Measurements from ENCODE around the gene REEP3. TPM values are rescaled to one million over a fixed set of nuclear protein-coding genes. Genes with fewer than 3 reads are reported as not detected.

The REEP3 gene
- total RNA-seq, 4 donors from 2014 or later = 11.6 to 67.1 (median 44.0) TPM

DNA sequence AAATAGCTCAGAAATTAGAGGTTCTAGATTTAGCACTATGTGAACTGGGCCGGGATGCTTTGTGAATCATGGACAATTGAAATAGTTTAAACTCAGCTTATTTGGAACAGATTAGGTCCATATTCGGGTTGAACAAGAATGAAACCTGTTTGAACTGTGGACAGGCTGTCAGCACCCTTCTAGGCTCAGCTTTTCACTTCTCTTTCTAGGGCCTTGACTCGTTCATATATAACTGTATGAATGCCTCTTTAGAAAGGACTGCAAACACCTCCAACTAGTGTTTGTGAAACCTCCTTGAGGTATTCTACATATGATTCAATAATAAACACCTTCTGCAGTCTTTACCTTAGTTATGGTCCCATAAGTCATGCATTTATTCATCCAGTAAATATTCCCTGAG, 115.6 kb downstream of the REEP3 start:
- no peak overlapping the region for H3K4me3 ChIP-seq
- no peaks in the 10 kb centered on the region for H3K36me3 ChIP-seq
- TF ChIP-seq POLR2A (IDR thresholded peaks at IDR 0.05) = no peak
- TF ChIP-seq, protein P1, sequence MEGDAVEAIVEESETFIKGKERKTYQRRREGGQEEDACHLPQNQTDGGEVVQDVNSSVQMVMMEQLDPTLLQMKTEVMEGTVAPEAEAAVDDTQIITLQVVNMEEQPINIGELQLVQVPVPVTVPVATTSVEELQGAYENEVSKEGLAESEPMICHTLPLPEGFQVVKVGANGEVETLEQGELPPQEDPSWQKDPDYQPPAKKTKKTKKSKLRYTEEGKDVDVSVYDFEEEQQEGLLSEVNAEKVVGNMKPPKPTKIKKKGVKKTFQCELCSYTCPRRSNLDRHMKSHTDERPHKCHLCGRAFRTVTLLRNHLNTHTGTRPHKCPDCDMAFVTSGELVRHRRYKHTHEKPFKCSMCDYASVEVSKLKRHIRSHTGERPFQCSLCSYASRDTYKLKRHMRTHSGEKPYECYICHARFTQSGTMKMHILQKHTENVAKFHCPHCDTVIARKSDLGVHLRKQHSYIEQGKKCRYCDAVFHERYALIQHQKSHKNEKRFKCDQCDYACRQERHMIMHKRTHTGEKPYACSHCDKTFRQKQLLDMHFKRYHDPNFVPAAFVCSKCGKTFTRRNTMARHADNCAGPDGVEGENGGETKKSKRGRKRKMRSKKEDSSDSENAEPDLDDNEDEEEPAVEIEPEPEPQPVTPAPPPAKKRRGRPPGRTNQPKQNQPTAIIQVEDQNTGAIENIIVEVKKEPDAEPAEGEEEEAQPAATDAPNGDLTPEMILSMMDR (IDR thresholded peaks at IDR 0.05) = no peak
- no peak for DNase-seq
- no peaks in the 10 kb centered on the region for H3K27me3 ChIP-seq
- no peaks in the 10 kb centered on the region for H3K4me1 ChIP-seq
- H3K9me3 ChIP-seq = no peaks in the 10 kb centered on the region
- H3K27ac ChIP-seq = no peak overlapping the region

DNA sequence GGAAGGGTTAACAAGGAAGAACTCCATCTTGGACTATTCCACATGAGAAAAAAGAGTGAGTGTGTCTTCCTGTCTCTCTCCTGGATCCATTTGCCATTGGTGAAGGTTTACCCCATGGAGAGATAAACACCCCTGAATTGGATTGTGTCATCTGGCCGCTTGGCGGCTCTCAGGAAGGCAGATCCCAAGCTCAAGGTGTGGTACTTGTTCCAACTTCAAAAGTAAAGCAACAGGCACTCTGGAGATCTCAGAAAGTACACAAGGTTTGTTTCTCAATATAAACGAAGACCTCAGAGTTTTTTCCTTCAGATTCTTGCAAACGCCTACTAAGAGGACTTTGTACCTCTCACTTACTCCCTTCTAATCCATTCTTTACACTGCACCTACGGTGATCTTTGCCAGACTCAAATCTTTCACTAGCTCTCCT, 116.7 kb downstream of the REEP3 start:
- Histone ChIP-seq H3K36me3 (no peaks in the 10 kb centered on the region), H3K4me3 (no peak overlapping the region), H3K9me3 (no peaks in the 10 kb centered on the region), H3K27ac (peak overlapping the region in 1 of 4 donors; percentile 28), H3K4me1 (no peaks in the 10 kb centered on the region), H3K27me3 (no peaks in the 10 kb centered on the region)
- no peak for TF ChIP-seq POLR2A (IDR thresholded peaks at IDR 0.05)
- TF ChIP-seq, protein P1 (IDR thresholded peaks at IDR 0.05) = no peak
- no peak for DNase-seq

DNA sequence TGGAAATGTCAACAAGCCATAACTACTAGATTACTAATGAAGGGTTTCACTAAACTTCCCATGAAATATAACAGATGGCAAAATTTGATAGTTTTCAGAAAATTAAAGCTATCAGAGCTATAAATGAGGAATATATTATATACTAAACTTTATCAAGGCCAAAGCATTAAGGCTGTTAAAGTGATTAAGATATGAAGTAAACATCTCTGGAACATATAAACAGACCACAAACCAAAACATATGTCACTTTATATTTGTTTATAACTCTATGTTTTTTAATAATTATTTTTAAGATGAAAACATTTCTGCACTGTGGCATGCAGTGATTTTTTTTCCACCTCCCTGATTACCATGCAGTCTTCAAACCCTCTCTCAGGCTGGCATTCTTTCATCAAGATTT, 120.2 kb downstream of the REEP3 start:
- Histone ChIP-seq H3K4me3 (no peak overlapping the region), H3K27ac (no peak overlapping the region), H3K36me3 (no peaks in the 10 kb centered on the region)

GRCh38 chr10:63641799-63642198, 120.6 kb downstream of the REEP3 start:
- Histone ChIP-seq H3K27me3 (no peaks in the 10 kb centered on the region), H3K4me3 (no peak overlapping the region), H3K9me3 (no peaks in the 10 kb centered on the region), H3K36me3 (no peaks in the 10 kb centered on the region), H3K4me1 (no peaks in the 10 kb centered on the region), H3K27ac (no peak overlapping the region)
- no peak for DNase-seq
- TF ChIP-seq, protein P1 (IDR thresholded peaks at IDR 0.05) = no peak
- TF ChIP-seq POLR2A (IDR thresholded peaks at IDR 0.05) = no peak

More for the DNA sequence above, 120.2 kb downstream of the REEP3 start:
- Histone ChIP-seq H3K4me1 (no peaks in the 10 kb centered on the region), H3K9me3 (no peaks in the 10 kb centered on the region), H3K27me3 (no peaks in the 10 kb centered on the region)
- DNase-seq = no peak
- TF ChIP-seq, protein P1 (IDR thresholded peaks at IDR 0.05) = no peak
- TF ChIP-seq POLR2A (IDR thresholded peaks at IDR 0.05) = no peak

DNA sequence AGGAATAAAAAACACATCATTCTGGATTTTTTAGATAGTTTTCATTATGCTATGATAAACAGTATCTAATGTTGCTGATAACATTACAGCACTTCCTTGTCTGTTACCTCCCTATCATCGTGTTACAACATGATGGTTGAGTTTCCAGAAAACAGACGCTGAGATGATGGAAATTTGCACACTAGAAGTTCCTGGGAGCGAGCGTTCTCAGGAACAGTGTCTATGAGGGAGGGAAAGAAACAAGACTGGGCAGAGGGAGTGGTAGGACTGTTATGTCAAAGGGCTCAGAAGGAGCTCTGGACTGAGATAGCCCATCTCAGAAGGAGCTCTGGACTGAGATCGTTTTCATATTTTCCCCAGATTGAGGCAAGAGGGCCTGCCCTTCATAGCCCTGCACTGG, 121.6 kb downstream of the REEP3 start:
- no peaks in the 10 kb centered on the region for H3K9me3 ChIP-seq

More for the DNA sequence above, 121.6 kb downstream of the REEP3 start:
- no peak for DNase-seq
- Histone ChIP-seq H3K27me3 (no peaks in the 10 kb centered on the region), H3K4me3 (no peak overlapping the region), H3K36me3 (no peaks in the 10 kb centered on the region), H3K27ac (no peak overlapping the region), H3K4me1 (no peaks in the 10 kb centered on the region)
- no peak for TF ChIP-seq POLR2A (IDR thresholded peaks at IDR 0.05)
- TF ChIP-seq, protein P1 (IDR thresholded peaks at IDR 0.05) = no peak

All from Peyer's patch (tissue), 4 donors.